Right renal cortex interstitium (tissue), 3 donors: ENCODE measurements around the gene NPR1. TPM values are rescaled to one million over a fixed set of nuclear protein-coding genes. Genes with fewer than 3 reads are reported as not detected.
A peak's percentile ranks its signal among the peaks of the same experiment; 100 is the strongest.
"Not testable (repeated sequence)": the region's sequence is repeated elsewhere in the genome, so short reads cannot be mapped to it uniquely, and the experiment has no call there.

Experiments used
- DNase-seq, 3 donors: peaks; one replicate each; pipeline ENCODE4 v3.0.0-alpha.2; 2013; ENCODE audit warnings: low read depth in 3 of 3, low spot score in 2 of 3
- polyA plus RNA-seq, 3 donors: library from polyadenylated mRNA; unstranded; fragments of 120-200 nt; gene quantifications; one replicate each; pipeline ENCODE4 v1.2.1, GENCODE V29; 2013; ENCODE audit not compliant: insufficient read length in 3 of 3

Gene NPR1
- polyA plus RNA-seq, 3 donors = 64.0 to 77.4 (median 67.5) TPM

- DNase-seq = no peak
Measured at GRCh38 chr1:153711026-153711425, 32.5 kb downstream of the NPR1 start.

DNA sequence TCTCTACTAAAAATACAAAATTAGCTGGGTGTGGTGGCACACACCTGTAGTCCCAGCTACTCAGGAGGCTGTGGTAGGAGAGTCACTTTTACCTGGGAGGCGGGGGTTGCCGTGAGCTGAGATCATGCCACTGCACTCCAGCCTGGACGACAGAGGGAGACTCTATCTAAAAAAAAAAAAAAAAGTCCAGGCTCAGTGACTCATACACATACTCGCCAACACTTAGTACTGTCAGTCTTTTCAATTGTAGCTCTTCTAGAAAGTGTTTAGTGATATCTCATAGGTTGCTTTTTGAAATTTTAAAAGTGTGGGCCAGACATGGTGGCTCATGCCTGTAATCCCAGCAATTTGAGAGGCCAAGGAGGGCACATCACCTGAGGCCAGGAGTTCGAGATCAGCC is 37.7 kb downstream of the NPR1 start:
- not testable (repeated sequence) for DNase-seq

- no peak for DNase-seq
Measured at GRCh38 chr1:153717330-153717729, 38.8 kb downstream of the NPR1 start.

GRCh38 chr1:153723687-153724086 is 45.2 kb downstream of the NPR1 start:
- DNase-seq = no peak

GRCh38 chr1:153724634-153725033 is 46.1 kb downstream of the NPR1 start:
- not testable (repeated sequence) for DNase-seq

GRCh38 chr1:153727463-153728304 is 49.2 kb downstream of the NPR1 start, which contains the start of gene INTS3:
TSS of gene INTS3 (plus strand) at chr1:153728050. CDS start at chr1:153728635, 585 bp downstream.
- DNase-seq = peak; percentile 99 to 100 (median 100)

DNA sequence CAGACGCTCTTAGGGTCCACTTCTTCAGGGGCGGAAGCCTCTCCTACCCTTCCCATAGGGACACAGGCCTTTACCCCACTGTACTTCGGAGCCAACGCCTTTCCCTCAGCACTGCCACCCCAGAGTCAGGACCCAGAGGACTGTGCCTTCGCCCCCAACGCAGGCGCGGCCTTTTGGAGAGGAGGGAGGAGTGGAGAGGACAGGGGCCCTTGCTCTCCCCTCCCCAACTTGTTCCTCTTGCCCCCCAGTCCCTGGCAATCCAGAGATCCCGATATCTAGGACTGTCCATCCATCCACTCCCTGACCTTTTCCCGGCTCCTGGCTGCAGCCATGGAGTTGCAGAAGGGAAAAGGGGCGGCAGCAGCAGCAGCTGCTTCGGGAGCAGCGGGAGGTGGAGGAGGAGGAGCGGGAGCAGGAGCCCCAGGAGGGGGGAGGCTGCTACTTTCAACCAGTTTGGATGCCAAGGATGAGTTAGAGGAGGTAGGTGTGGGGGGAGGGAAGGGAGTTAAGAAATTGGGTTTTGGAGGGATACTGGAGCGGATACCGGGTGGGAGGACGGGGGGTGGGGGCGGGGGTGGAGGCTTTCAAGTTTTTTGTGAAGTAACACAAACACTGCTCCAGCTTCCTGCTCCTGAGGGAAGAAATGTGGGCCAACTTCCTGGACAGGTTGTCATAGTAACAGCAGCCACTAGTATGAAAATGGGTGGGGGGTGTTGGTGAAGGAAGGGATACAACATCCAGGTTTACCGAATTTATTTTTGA is 50.0 kb downstream of the NPR1 start:
- DNase-seq = no peak

DNA sequence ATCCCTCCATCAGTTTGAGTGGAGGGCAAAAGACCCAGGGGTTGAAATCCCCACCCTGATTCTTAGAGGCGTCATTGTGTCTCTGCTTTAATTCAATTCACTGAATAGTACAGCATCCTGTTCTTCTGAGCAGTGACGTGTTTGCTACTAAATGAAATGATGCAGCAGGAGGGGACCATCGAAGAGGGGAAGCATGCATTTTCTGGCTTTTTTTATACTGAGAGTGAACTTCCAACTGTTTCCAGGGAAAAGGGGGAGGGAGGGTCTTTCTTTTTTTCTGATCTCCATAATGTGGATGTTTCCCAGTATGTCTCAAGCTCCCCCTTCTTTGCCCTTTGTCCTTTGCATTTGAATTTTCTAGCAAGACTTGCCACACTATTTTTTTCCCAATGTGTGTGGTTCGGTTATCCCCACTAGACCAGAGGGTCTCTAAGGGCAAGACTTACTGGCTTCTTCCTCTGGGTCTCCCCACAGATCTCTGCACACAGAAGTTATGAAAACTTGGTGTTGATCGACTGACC is 52.0 kb downstream of the NPR1 start:
- DNase-seq = no peak

DNA sequence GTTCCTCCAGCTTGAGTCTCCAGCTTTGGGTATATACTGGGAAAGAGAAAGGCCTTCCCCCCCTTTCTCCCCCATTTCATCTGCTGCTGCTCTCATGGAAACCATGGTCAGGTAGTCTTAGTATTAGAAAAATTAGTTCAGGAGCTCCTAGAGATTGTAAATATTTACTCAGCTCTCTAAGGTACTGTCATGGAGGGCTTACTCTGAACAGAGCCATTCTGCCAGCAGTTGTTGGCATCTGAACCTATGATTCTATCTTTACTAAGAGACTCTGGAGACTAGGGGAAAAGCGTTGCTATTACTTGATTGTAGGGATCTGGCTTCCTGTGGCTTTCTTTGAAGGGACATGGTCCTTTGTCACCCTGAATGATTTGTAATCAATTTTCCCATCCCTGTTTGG is 55.5 kb downstream of the NPR1 start:
- no peak for DNase-seq

GRCh38 chr1:153734396-153735089 is 56.1 kb downstream of the NPR1 start:
- DNase-seq = no peak

- DNase-seq = no peak
Measured at GRCh38 chr1:153735090-153735420, 56.6 kb downstream of the NPR1 start.

- DNase-seq = peak in 1 of 3 donors; percentile 68
Measured at GRCh38 chr1:153741986-153742385, 63.5 kb downstream of the NPR1 start.

DNA sequence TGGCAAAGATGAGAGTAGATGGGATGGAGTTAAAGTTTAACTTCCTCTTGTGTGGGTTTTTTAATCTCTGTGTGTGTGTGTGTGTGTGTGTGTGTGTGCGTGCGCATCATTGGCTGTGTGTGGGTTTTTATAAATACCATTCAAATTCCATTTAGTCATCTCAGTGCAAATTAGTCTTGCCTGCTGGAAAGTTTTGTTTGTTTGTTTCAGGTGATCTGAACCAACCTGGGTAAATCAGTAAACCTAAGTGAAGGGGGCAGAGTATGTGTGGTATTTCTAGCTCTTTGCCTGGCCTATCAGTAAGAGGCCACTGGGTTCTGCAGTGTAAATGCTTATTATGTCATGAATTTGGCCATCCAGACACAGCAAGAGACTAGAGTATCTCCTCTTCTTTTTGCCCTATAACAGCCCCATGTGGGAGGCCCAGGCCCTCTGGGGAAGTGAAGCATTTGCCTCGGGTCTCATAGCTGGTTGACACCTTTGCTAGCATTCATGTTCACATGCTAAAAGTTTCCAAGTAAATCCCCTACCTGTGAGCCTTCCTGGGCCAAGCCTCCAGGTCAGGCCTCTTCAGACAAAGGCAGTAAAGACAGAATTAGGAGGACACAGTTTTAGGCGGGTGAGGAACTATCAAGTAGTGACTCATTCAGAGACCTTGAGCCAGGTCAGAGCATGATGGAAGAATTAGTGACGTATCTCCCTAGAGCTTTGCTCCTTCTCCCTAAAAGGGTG is 64.1 kb downstream of the NPR1 start:
- peak in 1 of 3 donors; percentile 45 for DNase-seq

Other genes starting within 250 kb of the NPR1 start
- under 1 TPM in 2 of 3 donors, not detected in 1; 0.92 to 0.97 TPM for gene S100A7, start 218.0 kb upstream of the NPR1 start, polyA plus RNA-seq
- gene S100A6, start 142.7 kb upstream of the NPR1 start, polyA plus RNA-seq = 100 to 1,000 TPM; 183 to 288 (median 211) TPM
- gene S100A5, start 137.8 kb upstream of the NPR1 start, polyA plus RNA-seq = 1 to 10 TPM; 1.1 to 1.7 (median 1.2) TPM
- gene S100A4, start 132.9 kb upstream of the NPR1 start, polyA plus RNA-seq = 10 to 100 TPM; 34.4 to 58.9 (median 39.4) TPM
- gene S100A3, start 129.4 kb upstream of the NPR1 start, polyA plus RNA-seq = under 1 TPM in 1 of 3 donors, not detected in 2; 0.35 TPM
- gene S100A2, start 112.8 kb upstream of the NPR1 start, polyA plus RNA-seq = 1 to 10 TPM; 5.0 to 9.6 (median 9.2) TPM
- gene S100A16, start 65.6 kb upstream of the NPR1 start, polyA plus RNA-seq = 100 to 1,000 TPM; 100 to 112 (median 101) TPM
- 10 to 100 TPM; 20.9 to 28.6 (median 21.1) TPM for gene S100A14, start 62.4 kb upstream of the NPR1 start, polyA plus RNA-seq
- 100 to 1,000 TPM; 155 to 174 (median 166) TPM for gene S100A13, start 51.2 kb upstream of the NPR1 start, polyA plus RNA-seq
- 10 to 100 TPM; 21.8 to 48.2 (median 21.9) TPM for gene S100A1, start 50.3 kb upstream of the NPR1 start, polyA plus RNA-seq
- gene CHTOP, start 44.6 kb upstream of the NPR1 start, polyA plus RNA-seq = 100 to 1,000 TPM; 117 to 119 (median 117) TPM
- 10 to 100 TPM; 53.7 to 58.9 (median 56.6) TPM for gene SNAPIN, start 20.0 kb upstream of the NPR1 start, polyA plus RNA-seq
- 100 to 1,000 TPM; 325 to 353 (median 339) TPM for gene ILF2, start 7.7 kb upstream of the NPR1 start, polyA plus RNA-seq
- 10 to 100 TPM; 84.0 to 91.5 (median 85.5) TPM for gene INTS3, start 49.4 kb downstream of the NPR1 start, polyA plus RNA-seq
- 10 to 100 TPM; 31.5 to 33.3 (median 33.0) TPM for gene SLC27A3, start 96.7 kb downstream of the NPR1 start, polyA plus RNA-seq
- gene GATAD2B, start 244.3 kb downstream of the NPR1 start, polyA plus RNA-seq = 10 to 100 TPM; 25.0 to 26.5 (median 25.5) TPM